ENCODE data around the gene SLC22A13.

GRCh38 chr3:38254872-38255271 is 10.7 kb upstream of the SLC22A13 start:
- TF ChIP-seq CTCF (IDR thresholded peaks at IDR 0.05; ENCODE audit: low read length) (no peak), EZH2 (IDR thresholded peaks at IDR 0.05; ENCODE audit: borderline replicate concordance, low read length) (no peak)

All from OCI-LY1 (cell line).